AG09319 (cell line): ENCODE measurements around the gene LIN52.

Experiments used
- DNase-seq: peaks from one replicate; pipeline ENCODE4 v3.0.0-alpha.2; 2010; ENCODE audit warnings: low read depth; ENCODE audit errors: extremely low read depth
- TF ChIP-seq, protein P1 (sequence below): IDR thresholded peaks from 2 replicates; pipeline ENCODE4 v1.5.1; 2011; ENCODE audit warnings: low read depth, mild to moderate bottlenecking, inconsistent platforms, low read length, moderate library complexity

Gene LIN52

DNA sequence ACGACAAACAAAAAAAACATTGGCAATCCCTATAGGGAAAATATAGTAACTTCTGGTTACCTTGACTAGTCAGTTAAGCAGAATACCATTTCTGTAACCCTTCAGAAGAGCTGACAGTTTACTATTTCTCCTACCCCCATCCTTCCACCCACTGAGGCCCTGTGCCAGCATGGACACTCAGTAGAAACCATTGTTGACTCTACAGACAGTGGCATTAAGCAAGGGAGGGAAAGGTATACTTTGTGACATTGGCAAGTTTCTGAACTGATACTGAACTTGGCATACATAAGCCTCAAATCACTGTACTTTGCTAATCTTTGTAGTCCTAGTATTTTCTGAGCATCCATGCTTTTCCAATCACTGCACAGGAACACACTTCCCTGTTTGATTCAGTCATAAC is 121.1 kb downstream of the LIN52 start:
- TF ChIP-seq, protein P1, sequence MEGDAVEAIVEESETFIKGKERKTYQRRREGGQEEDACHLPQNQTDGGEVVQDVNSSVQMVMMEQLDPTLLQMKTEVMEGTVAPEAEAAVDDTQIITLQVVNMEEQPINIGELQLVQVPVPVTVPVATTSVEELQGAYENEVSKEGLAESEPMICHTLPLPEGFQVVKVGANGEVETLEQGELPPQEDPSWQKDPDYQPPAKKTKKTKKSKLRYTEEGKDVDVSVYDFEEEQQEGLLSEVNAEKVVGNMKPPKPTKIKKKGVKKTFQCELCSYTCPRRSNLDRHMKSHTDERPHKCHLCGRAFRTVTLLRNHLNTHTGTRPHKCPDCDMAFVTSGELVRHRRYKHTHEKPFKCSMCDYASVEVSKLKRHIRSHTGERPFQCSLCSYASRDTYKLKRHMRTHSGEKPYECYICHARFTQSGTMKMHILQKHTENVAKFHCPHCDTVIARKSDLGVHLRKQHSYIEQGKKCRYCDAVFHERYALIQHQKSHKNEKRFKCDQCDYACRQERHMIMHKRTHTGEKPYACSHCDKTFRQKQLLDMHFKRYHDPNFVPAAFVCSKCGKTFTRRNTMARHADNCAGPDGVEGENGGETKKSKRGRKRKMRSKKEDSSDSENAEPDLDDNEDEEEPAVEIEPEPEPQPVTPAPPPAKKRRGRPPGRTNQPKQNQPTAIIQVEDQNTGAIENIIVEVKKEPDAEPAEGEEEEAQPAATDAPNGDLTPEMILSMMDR = no peak

DNA sequence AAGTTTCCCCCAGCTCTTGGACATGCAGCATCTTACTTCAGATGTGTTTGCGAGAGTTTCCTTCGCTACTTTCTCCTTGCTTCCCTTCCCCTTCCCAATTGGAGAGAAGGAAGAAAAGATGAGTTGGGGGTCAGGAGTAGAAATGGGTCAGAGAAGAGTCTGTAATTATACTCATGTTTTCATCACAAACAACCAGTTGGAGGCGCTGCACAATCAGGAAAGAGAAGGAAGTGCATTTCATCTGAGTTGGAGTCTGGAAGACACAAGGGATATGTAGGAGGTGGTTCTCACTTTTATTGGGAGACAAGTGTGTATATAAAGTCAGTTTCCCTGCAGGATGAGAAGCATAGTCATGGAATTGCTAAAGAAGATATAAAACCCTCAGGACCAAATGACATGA is 123.2 kb downstream of the LIN52 start:
- TF ChIP-seq, protein P1 = no peak
- DNase-seq = no peak

More for the DNA sequence above, 121.1 kb downstream of the LIN52 start:
- DNase-seq = no peak

DNA sequence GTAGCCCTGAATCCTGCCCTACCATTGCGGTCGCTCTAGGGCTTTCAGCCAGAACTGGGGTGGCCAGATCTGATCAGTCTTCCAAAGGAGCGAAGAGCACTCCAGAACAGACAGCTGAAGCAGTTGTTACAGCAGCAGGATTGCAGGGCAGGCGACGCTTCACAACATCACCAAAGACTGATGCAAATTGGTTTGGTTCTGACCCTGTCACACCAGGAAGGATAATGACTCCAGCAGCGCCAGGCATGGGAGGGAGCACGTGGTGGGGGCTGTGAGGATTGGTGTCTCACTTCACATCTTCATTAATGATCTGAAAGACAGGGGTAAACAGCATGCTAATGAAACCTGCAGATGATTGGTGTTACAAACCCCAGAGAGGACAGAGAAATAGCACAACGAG is 123.9 kb downstream of the LIN52 start:
- no peak for DNase-seq
- TF ChIP-seq, protein P1 = no peak

DNA sequence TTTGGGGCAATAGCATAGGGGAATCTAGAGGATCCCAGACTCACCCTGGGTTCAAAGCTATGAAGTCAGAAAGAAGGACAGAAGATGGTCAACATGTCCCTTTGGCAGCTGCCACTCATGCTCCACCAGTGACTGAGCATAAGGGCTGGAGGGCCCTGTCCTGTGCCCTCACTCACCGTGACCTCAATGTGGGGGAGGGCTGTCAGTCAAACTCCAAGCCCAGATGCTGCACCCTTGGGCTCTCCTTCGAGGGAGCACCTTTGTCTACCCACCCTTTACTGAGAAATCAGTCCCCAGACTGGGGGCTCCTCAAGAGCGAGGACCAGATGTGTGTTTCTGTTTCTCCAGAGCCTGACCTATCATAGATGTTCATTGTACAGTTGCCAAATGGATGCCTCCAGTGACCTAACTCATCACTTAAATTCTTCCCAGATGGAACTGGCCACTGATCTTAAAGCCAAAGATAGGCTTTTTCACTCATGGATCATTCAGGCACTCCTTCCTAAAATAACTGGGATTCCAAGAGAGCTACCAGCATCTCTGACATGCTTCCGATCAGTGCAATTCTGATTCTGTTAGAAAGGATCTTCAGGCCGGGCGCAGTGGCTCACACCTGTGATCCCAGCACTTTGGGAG is 127.3 kb downstream of the LIN52 start:
- DNase-seq = no peak
- TF ChIP-seq, protein P1 = no peak

DNA sequence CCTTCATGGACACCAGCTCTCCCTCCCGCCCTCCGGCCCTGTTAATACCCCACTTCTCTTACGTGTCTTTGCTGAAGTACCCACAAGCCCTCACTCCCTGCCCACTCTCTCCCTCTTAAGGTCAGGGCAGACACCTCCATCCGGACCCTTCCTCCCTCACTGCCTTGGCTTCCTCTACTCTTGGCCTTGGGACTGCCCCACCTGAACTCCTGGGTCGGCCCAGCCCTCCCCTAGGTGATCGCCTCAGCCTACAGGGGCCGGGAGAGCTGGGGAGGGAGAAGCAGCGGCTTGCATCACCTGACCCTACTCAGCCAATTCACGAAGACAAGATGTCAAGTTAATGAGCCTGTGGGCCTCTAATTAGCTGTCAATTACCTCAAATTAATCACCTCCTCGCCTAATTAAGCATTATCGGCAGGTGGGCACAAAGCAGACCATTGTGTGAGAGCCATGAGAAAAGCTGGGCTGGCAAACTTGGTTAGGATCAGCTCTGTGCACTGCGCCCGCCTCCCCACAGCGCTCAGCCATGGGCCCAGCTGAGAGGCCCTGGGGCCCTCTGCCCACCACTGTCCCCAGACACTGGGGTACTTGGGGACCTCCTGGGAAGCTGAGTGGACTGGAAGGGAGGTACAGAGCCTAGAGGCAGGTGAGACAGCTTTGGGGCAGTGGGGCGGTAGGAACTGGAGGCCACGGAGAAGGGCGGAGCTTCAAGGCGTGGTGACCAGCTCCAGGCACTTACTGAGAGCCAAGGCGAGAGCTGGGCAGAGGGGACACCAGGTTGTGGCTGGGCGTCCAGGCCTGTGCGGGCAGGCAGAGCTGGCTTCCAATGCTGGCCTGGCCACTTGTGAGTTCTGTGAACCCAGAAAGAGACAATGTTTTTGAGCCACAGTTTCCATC is 129.4 kb downstream of the LIN52 start:
- TF ChIP-seq, protein P1 = no peak
- DNase-seq = no peak

DNA sequence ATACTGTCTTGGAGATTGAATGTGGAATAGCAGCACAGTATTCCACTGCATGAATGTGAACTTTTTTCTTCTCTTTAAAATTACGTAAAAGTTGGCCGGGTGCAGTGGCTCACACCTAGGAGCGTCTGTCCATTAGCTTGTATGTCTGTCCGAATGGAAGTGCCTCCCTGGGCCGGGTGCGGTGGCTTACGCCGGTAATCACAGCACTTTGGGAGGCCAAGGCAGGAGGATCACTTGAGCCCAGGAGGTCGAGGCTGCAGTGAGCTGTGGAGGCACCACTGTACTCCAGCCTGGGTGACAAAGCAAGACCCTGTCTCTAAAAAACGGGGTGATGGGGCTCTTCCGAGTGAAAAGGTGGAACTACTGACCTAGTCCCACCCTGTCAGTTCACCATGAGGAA is 131.9 kb downstream of the LIN52 start:
- TF ChIP-seq, protein P1 = no peak
- DNase-seq = no peak
